Neural cell (in vitro differentiated cells): ENCODE data around the gene TEX19. TPM values are rescaled to one million over a fixed set of nuclear protein-coding genes. Genes with fewer than 3 reads are reported as not detected.

ENCODE experiments used
- H2AFZ ChIP-seq: fragments of 200-600, 300-800 bp; sonication (generic), shearing (Covaris generic); 2 replicates; pipeline ENCODE4 v1.6.0; 2014; ENCODE audit warnings: low read depth, mild to moderate bottlenecking, antibody characterized with exemption, low read length, moderate library complexity
- H3F3A ChIP-seq: fragments of 200-600 bp; shearing (Covaris generic); 2 replicates; pipeline ENCODE4 v1.6.1; 2016; ENCODE audit warnings: mild to moderate bottlenecking, moderate library complexity, mixed read lengths, antibody characterized with exemption, low read length; ENCODE audit not compliant: insufficient read depth, poor library complexity, severe bottlenecking
- H3K27ac ChIP-seq: fragments of 200-600, 300-800 bp; sonication (generic), shearing (Covaris generic); 2 replicates; pipeline ENCODE4 v1.5.1; 2014; ENCODE audit warnings: mild to moderate bottlenecking, low read length, moderate library complexity
- H3K27me3 ChIP-seq: fragments of 300-800, 200-600 bp; sonication (generic), shearing (Covaris generic); 2 replicates; pipeline ENCODE4 v1.6.0; 2014; ENCODE audit warnings: mild to moderate bottlenecking, low read depth, low read length, moderate library complexity; ENCODE audit not compliant: insufficient read depth
- H3K36me3 ChIP-seq: fragments of 300-800, 200-600 bp; sonication (generic), shearing (Covaris generic); 2 replicates; pipeline ENCODE4 v1.5.1; 2014; ENCODE audit warnings: mild to moderate bottlenecking, antibody characterized with exemption, low read length, moderate library complexity; ENCODE audit not compliant: insufficient read depth
- H3K4me2 ChIP-seq: fragments of 300-800, 200-600 bp; sonication (generic), shearing (Covaris generic); 2 replicates; pipeline ENCODE4 v1.6.0; 2014; ENCODE audit warnings: mild to moderate bottlenecking, low read length
- H3K4me3 ChIP-seq: fragments of 300-800, 200-600 bp; sonication (generic), shearing (Covaris generic); 2 replicates; pipeline ENCODE4 v1.5.1; 2014; ENCODE audit warnings: mild to moderate bottlenecking, low read length, moderate library complexity
- H3K79me2 ChIP-seq: fragments of 200-600 bp; shearing (Covaris generic); replicated peaks from 2 replicates; pipeline ENCODE4 v1.6.0; 2014; ENCODE audit warnings: mild to moderate bottlenecking, low read length, moderate library complexity; ENCODE audit not compliant: insufficient read depth
- H3K9ac ChIP-seq: fragments of 300-800, 200-600 bp; sonication (generic), shearing (Covaris generic); 2 replicates; pipeline ENCODE4 v1.6.1; 2016; ENCODE audit warnings: mild to moderate bottlenecking, low read length, mixed read lengths
- H3K9me2 ChIP-seq: fragments of 200-600 bp; shearing (Covaris generic); 2 replicates; pipeline ENCODE4 v1.6.1; 2016; ENCODE audit warnings: mild to moderate bottlenecking, low read length, mixed read lengths; ENCODE audit not compliant: insufficient read depth
- H3K9me3 ChIP-seq: fragments of 200-600, 300-800 bp; sonication (generic), shearing (Covaris generic); 2 replicates; pipeline ENCODE4 v1.6.1; 2016; ENCODE audit warnings: mild to moderate bottlenecking, mixed run types, low read length, moderate library complexity, mixed read lengths
- H4K20me1 ChIP-seq: fragments of 200-600 bp; shearing (Covaris generic); 2 replicates; pipeline ENCODE4 v1.6.1; 2016; ENCODE audit warnings: mild to moderate bottlenecking, mixed run types; ENCODE audit not compliant: insufficient read depth
- EP300 ChIP-seq: fragments of 450-650 bp; conservative IDR thresholded peaks from 2 replicates; pipeline ENCODE4 v1.6.1; 2014; ENCODE audit warnings: antibody characterized with exemption, mild to moderate bottlenecking, moderate library complexity; ENCODE audit not compliant: poor library complexity, severe bottlenecking
- EZH2 ChIP-seq: fragments of 200-600, 300-800 bp; shearing (Covaris generic), sonication (generic); IDR thresholded peaks from 2 replicates; pipeline ENCODE4 v1.6.1; 2014; ENCODE audit warnings: antibody characterized with exemption, low read length, borderline replicate concordance, mild to moderate bottlenecking; ENCODE audit not compliant: insufficient read depth, poor library complexity, severe bottlenecking
- MXI1 ChIP-seq: fragments of 450-650 bp; conservative IDR thresholded peaks from 2 replicates; pipeline ENCODE4 v1.6.1; 2014; ENCODE audit warnings: antibody characterized with exemption, mild to moderate bottlenecking; ENCODE audit not compliant: poor library complexity, severe bottlenecking
- POLR2AphosphoS5 ChIP-seq: IDR thresholded peaks from 2 replicates; pipeline ENCODE4 v1.6.1; 2012
- RAD21 ChIP-seq: fragments of 450-650 bp; conservative IDR thresholded peaks from 2 replicates; pipeline ENCODE4 v1.6.1; 2014; ENCODE audit warnings: antibody characterized with exemption, mild to moderate bottlenecking, moderate library complexity
- REST ChIP-seq: IDR thresholded peaks from 2 replicates; pipeline ENCODE4 v1.6.1; 2012; ENCODE audit warnings: borderline replicate concordance
- SMC3 ChIP-seq: fragments of 450-650 bp; conservative IDR thresholded peaks from 2 replicates; pipeline ENCODE4 v1.6.1; 2014; ENCODE audit warnings: antibody characterized with exemption, mild to moderate bottlenecking, moderate library complexity; ENCODE audit not compliant: poor library complexity
- TAF1 ChIP-seq: IDR thresholded peaks from 2 replicates; pipeline ENCODE4 v1.6.1; 2012; ENCODE audit warnings: low read depth
- polyA plus RNA-seq: library from polyadenylated mRNA; depleted of rRNA; stranded (reverse); fragments of >200 nt; gene quantifications from 2 replicates; pipeline ENCODE4 v1.2.3, GENCODE V29; 2014
- TF ChIP-seq, protein P1 (sequence below): fragments of 450-650 bp; IDR thresholded peaks from 2 replicates; pipeline ENCODE4 v1.5.1; 2014; ENCODE audit warnings: antibody characterized with exemption, mild to moderate bottlenecking, moderate library complexity; ENCODE audit not compliant: poor library complexity, severe bottlenecking

TEX19 gene
- polyA plus RNA-seq, 1 donor from 2014 or later: not detected

DNA sequence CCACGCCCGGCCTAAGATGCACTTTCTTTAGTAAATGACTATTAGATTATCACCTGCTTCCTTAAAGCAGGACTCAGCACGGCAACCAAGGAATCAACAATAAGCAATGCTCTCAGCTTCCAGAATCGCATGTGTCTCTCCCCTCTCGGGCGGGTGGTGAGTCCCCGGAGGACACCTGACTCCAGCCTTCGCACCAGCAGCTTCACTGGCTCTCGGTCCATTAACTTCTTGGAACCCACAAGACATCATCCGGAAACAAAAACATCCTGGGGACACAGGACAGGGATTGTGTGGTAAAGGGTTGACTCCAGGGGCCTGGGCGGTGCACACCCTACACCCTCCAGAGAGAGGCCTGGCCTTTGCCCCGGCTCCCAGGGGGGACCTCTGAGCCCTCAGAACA is 35.2 kb downstream of the TEX19 start:
- Histone ChIP-seq H3K9me2 (no peaks in the 10 kb centered on the region), H3K9me3 (no peaks in the 10 kb centered on the region), H3K4me3 (no peak overlapping the region), H4K20me1 (no peaks in the 10 kb centered on the region), H3F3A (no peaks in the 10 kb centered on the region), H3K36me3 (no peaks in the 10 kb centered on the region), H3K27ac (no peak overlapping the region), H2AFZ (no peak overlapping the region), H3K79me2 (no peaks in the 10 kb centered on the region), H3K4me2 (no peak overlapping the region), H3K9ac (no peak overlapping the region), H3K27me3 (no peaks in the 10 kb centered on the region)
- TF ChIP-seq RAD21: no peak
- no peak for TF ChIP-seq SMC3
- TF ChIP-seq EZH2: no peak
- TF ChIP-seq EP300: no peak
- TF ChIP-seq, protein P1, sequence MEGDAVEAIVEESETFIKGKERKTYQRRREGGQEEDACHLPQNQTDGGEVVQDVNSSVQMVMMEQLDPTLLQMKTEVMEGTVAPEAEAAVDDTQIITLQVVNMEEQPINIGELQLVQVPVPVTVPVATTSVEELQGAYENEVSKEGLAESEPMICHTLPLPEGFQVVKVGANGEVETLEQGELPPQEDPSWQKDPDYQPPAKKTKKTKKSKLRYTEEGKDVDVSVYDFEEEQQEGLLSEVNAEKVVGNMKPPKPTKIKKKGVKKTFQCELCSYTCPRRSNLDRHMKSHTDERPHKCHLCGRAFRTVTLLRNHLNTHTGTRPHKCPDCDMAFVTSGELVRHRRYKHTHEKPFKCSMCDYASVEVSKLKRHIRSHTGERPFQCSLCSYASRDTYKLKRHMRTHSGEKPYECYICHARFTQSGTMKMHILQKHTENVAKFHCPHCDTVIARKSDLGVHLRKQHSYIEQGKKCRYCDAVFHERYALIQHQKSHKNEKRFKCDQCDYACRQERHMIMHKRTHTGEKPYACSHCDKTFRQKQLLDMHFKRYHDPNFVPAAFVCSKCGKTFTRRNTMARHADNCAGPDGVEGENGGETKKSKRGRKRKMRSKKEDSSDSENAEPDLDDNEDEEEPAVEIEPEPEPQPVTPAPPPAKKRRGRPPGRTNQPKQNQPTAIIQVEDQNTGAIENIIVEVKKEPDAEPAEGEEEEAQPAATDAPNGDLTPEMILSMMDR: no peak
- TF ChIP-seq MXI1: no peak
- no peak for TF ChIP-seq TAF1
- no peak for TF ChIP-seq POLR2AphosphoS5
- TF ChIP-seq REST: no peak

DNA sequence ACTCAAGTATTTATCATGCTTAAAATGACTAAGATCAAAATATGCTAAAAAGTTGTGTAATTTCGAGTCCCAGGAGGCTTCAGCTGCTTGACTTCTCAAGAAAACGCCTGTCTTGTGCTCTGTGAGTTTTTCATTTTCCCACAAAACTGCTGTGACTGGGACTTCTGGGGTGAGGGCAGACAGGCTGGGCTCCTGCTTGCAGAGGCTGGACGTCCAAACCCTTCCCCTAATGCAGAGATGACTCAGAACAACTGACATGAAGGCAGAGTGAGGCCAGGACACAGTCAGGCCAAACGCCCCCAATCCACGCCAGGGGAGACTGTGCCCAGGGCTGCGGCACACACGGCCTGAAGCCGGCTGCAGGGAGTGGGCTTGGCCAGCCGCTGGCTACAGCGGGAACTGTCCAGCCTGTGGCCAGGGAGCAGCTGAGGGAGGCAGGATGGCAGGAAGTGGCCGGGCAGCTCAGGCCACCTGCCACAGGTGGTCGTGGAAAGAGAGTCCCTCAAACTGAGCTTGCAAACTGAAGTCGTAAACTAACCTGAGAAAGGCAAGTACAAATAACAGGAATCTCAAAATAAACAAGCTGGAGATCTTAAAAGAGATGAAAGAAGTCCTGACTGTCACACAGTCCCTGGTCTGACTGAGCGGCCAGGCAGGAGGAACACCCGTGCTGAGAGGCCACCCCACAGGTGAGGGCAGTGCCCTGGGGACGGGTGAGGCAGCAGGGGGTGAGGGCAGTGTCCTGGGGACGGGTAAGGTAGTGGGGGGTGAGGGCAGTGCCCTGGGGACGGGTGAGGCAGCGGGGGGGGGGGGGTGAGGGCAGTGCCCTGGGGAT is 37.8 kb downstream of the TEX19 start:
- no peaks in the 10 kb centered on the region for H3F3A ChIP-seq
- no peaks in the 10 kb centered on the region for H3K9me3 ChIP-seq
- no peak overlapping the region for H3K9ac ChIP-seq
- H3K4me2 ChIP-seq: no peak overlapping the region
- no peaks in the 10 kb centered on the region for H3K79me2 ChIP-seq
- H4K20me1 ChIP-seq: no peaks in the 10 kb centered on the region
- no peak overlapping the region for H3K4me3 ChIP-seq
- H3K36me3 ChIP-seq: no peaks in the 10 kb centered on the region
- no peaks in the 10 kb centered on the region for H3K27me3 ChIP-seq
- TF ChIP-seq TAF1 (no peak), EZH2 (no peak), MXI1 (no peak), EP300 (no peak), RAD21 (no peak), REST (no peak), SMC3 (no peak), POLR2AphosphoS5 (no peak)
- TF ChIP-seq, protein P1: no peak
- H2AFZ ChIP-seq: no peak overlapping the region
- H3K9me2 ChIP-seq: no peaks in the 10 kb centered on the region
- H3K27ac ChIP-seq: no peak overlapping the region
